CD4-positive, alpha-beta T cell treated with Interleukin-6 at 100 ng/mL for 8 hours (primary cell): ENCODE measurements around the gene CACTIN.

Experiments used
- DNase-seq: peaks from one replicate; pipeline ENCODE4 v3.0.0-alpha.2; 2020; ENCODE audit warnings: mixed read lengths, low spot score

Gene CACTIN

DNA sequence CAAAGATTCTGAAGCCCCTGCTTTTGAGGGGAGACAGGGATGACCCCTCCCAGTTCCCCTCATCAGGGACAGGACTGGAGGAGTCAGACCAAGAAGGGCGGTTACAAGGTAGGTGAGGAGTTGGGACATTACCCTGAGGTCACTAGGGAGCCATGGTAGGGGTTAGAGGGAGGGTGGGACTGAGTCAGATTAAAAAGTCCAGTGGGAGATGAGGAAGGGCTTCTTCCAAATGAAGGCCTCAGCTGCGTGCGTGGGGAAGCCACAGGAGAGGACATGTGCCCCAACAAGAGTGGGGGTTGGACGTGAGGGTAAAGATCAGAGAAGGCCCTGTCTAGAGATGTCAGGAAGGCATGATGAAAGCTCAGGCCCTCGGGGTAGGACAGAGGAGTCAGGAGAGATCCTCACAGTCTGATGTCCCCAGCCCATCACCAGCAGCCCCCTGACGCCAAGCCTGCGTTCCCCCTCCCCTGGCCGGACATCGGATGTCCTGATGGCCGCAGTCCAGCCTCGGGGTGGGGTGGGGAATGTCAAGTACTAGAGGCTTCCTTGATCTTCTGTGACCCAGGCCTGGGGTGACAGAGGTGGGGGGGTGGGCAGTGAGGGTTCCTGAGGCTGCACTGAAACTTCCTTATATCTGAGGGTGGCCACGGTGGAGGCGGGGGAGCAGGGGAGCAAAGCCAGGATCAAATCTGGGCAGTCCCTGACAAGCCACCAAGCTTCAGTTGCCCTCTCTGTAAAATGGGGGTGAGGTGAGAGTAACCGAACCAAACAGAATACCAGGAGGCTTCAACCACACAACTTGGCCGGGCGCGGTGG, 62.7 kb downstream of the CACTIN start:
- DNase-seq = no peak
